HepG2 (cell line): ENCODE measurements around the gene PIF1. TPM values are rescaled to one million over a fixed set of nuclear protein-coding genes. Genes with fewer than 3 reads are reported as not detected.
A peak's percentile ranks its signal among the peaks of the same experiment; 100 is the strongest.

ENCODE experiments used
- ATF1 ChIP-seq: IDR thresholded peaks from 2 replicates; pipeline ENCODE4 v1.6.1; 2016; ENCODE audit warnings: mild to moderate bottlenecking, control low read depth
- ATM ChIP-seq: fragments of 450-650 bp; IDR thresholded peaks from 2 replicates; pipeline ENCODE4 v1.7.1; 2017; ENCODE audit warnings: mild to moderate bottlenecking, borderline replicate concordance
- CBFB ChIP-seq: sonication (generic); formaldehyde crosslinking; IDR thresholded peaks from 2 replicates; pipeline ENCODE4 v1.4.0; 2020; ENCODE audit warnings: missing genetic modification reagents
- GABPB1 ChIP-seq: IDR thresholded peaks from 2 replicates; pipeline ENCODE4 v1.6.1; 2016; ENCODE audit warnings: mild to moderate bottlenecking, missing genetic modification reagents, moderate library complexity, missing compliant biosample characterization
- HES4 ChIP-seq: sonication (generic); formaldehyde crosslinking; IDR thresholded peaks from 2 replicates; pipeline ENCODE4 v1.9.0; 2021; ENCODE audit warnings: mild to moderate bottlenecking, missing genetic modification reagents, borderline replicate concordance
- IRX3 ChIP-seq: sonication (generic); formaldehyde crosslinking; IDR thresholded peaks from 2 replicates; pipeline ENCODE4 v1.8.1; 2023; ENCODE audit warnings: mild to moderate bottlenecking, low read depth, missing genetic modification reagents, borderline replicate concordance
- KLF6 ChIP-seq: IDR thresholded peaks from 2 replicates; pipeline ENCODE4 v1.8.0; 2016; ENCODE audit warnings: missing biosample characterization, missing genetic modification reagents
- NBN ChIP-seq: fragments of 450-650 bp; conservative IDR thresholded peaks from 2 replicates; pipeline ENCODE4 v1.6.1; 2017
- NFKB2 ChIP-seq: sonication (generic); formaldehyde crosslinking; IDR thresholded peaks from 2 replicates; pipeline ENCODE4 v1.4.0; 2020; ENCODE audit warnings: missing genetic modification reagents, borderline replicate concordance
- NR2F1 ChIP-seq, 2 experiments: fragments of 450-650 bp in 1 of 2; formaldehyde crosslinking in 1 of 2; IDR thresholded peaks; 2 replicates each; pipeline versions ENCODE4 v1.5.0 to v1.6.1; 2016 to 2020; ENCODE audit warnings: mild to moderate bottlenecking in 1 of 2, missing compliant biosample characterization in 1 of 2, missing genetic modification reagents in 1 of 2, moderate library complexity in 1 of 2
- PHF21A ChIP-seq: sonication (generic); formaldehyde crosslinking; IDR thresholded peaks from 2 replicates; pipeline ENCODE4 v1.5.0; 2020; ENCODE audit warnings: mild to moderate bottlenecking, missing genetic modification reagents
- POLR2AphosphoS5 ChIP-seq: IDR thresholded peaks from 2 replicates; pipeline ENCODE4 v1.6.1; 2012; ENCODE audit warnings: low read depth, low read length
- REL ChIP-seq: sonication (generic); formaldehyde crosslinking; conservative IDR thresholded peaks from 2 replicates; pipeline ENCODE4 v1.8.0; 2022; ENCODE audit warnings: mild to moderate bottlenecking, missing genetic modification reagents, moderate library complexity
- RFX5 ChIP-seq: IDR thresholded peaks from 2 replicates; pipeline ENCODE4 v1.6.1; 2011; ENCODE audit warnings: low read depth, low read length, improper control_type of control experiment
- RNF2 ChIP-seq: fragments of 450-650 bp; conservative IDR thresholded peaks from 2 replicates; pipeline ENCODE4 v1.6.1; 2016; ENCODE audit warnings: low read depth
- SALL1 ChIP-seq: sonication (generic); formaldehyde crosslinking; IDR thresholded peaks from 2 replicates; pipeline ENCODE4 v1.8.0; 2022; ENCODE audit warnings: mild to moderate bottlenecking, missing genetic modification reagents
- SRF ChIP-seq: IDR thresholded peaks from 2 replicates; pipeline ENCODE4 v1.6.1; 2011; ENCODE audit warnings: mild to moderate bottlenecking, low read depth, low read length, moderate library complexity
- ZNF34 ChIP-seq: sonication (generic); formaldehyde crosslinking; IDR thresholded peaks from 2 replicates; pipeline ENCODE4 v1.4.0; 2020; ENCODE audit warnings: mild to moderate bottlenecking, missing genetic modification reagents, borderline replicate concordance
- ZNF44 ChIP-seq: sonication (generic); formaldehyde crosslinking; IDR thresholded peaks from 2 replicates; pipeline ENCODE4 v1.5.1; 2020; ENCODE audit warnings: mild to moderate bottlenecking, missing genetic modification reagents
- ZNF552 ChIP-seq: sonication (generic); formaldehyde crosslinking; IDR thresholded peaks from 2 replicates; pipeline ENCODE4 v1.9.0; 2022; ENCODE audit warnings: missing genetic modification reagents, mild to moderate bottlenecking, borderline replicate concordance
- ZNF703 ChIP-seq: sonication (generic); formaldehyde crosslinking; IDR thresholded peaks from 2 replicates; pipeline ENCODE4 v1.5.1; 2020; ENCODE audit warnings: missing genetic modification reagents, mild to moderate bottlenecking, moderate library complexity, borderline replicate concordance
- ZNF768 ChIP-seq: sonication (generic); formaldehyde crosslinking; IDR thresholded peaks from 2 replicates; pipeline ENCODE4 v1.4.0; 2020; ENCODE audit warnings: missing genetic modification reagents
- ZNF772 ChIP-seq: sonication (generic); formaldehyde crosslinking; IDR thresholded peaks from 2 replicates; pipeline ENCODE4 v1.5.0; 2020; ENCODE audit warnings: mild to moderate bottlenecking, missing genetic modification reagents
- ZNF83 ChIP-seq: sonication (generic); formaldehyde crosslinking; IDR thresholded peaks from 2 replicates; pipeline ENCODE4 v1.4.0; 2020; ENCODE audit warnings: missing genetic modification reagents, mild to moderate bottlenecking, borderline replicate concordance
- ZSCAN21 ChIP-seq: sonication (generic); formaldehyde crosslinking; IDR thresholded peaks from 2 replicates; pipeline ENCODE4 v1.8.0; 2022; ENCODE audit warnings: mild to moderate bottlenecking, missing genetic modification reagents, moderate library complexity, borderline replicate concordance
- ZSCAN25 ChIP-seq: sonication (generic); formaldehyde crosslinking; IDR thresholded peaks from 2 replicates; pipeline ENCODE4 v1.8.0; 2022; ENCODE audit warnings: mild to moderate bottlenecking, missing genetic modification reagents
- polyA plus RNA-seq, 8 experiments: library from polyadenylated mRNA; depleted of rRNA in 3 of 8; stranded (reverse) in 7 of 8; unstranded in 1 of 8; fragments of >200 nt; fragmentation: Illumina TruSeq in 4 of 8; extraction: Trizol in 4 of 8; gene quantifications; 2 replicates each; pipeline versions ENCODE4 v1.2.1 to v1.2.3, GENCODE V29; 2011 to 2016; ENCODE audit warnings: low read depth in 4 of 8, missing spikeins in 1 of 8, mixed read lengths in 1 of 8; ENCODE audit not compliant: insufficient read depth in 1 of 8
- total RNA-seq, 5 experiments: library from RNA; depleted of rRNA; stranded (reverse); fragments of >200 nt; fragmentation: Illumina TruSeq; extraction: Trizol; gene quantifications; 2 replicates each; pipeline ENCODE4 v1.2.3, GENCODE V29; 2016; ENCODE audit warnings: low read depth in 1 of 5
- TF ChIP-seq, protein P1 (sequence below): sonication (generic); formaldehyde crosslinking; conservative IDR thresholded peaks from 2 replicates; pipeline ENCODE4 v1.8.0; 2022; ENCODE audit warnings: missing genetic modification reagents
- TF ChIP-seq, protein P2 (sequence below): sonication (generic); formaldehyde crosslinking; IDR thresholded peaks from 2 replicates; pipeline ENCODE4 v1.8.0; 2022; ENCODE audit warnings: missing genetic modification reagents, mild to moderate bottlenecking, borderline replicate concordance
- TF ChIP-seq, protein P3 (sequence below): sonication (generic); formaldehyde crosslinking; IDR thresholded peaks from 2 replicates; pipeline ENCODE4 v1.4.0; 2020; ENCODE audit warnings: missing genetic modification reagents
- TF ChIP-seq, protein P4 (sequence below): sonication (generic); formaldehyde crosslinking; conservative IDR thresholded peaks from 2 replicates; pipeline ENCODE4 v1.4.0; 2020; ENCODE audit warnings: missing genetic modification reagents

PIF1 gene
- total and polyA plus RNA-seq, 2 of the 13 experiments (the other 11 are each of a cell fraction or from before 2014, with no cell fraction given): 18.5 to 19.7 TPM

DNA sequence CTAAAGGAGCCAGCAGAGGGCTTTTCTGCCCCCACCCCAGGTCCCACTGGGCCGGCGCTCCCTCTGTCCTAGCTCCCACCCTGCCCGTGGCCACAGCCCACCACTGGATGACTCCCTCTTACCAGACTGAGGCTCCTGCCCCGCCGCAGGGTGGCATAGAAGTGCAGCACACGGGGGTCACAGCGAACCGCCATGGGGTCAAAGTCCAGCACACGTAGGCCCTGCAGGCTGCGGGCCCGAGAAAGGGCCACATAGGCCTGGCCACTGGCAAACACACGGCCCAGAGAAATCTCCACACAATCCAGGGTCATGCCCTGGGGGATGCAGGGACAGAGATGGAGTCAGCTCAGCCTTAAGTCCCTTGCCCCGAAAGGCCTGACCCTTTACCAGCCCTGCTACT, 9.0 kb downstream of the PIF1 start (continued):
- TF ChIP-seq, protein P1, sequence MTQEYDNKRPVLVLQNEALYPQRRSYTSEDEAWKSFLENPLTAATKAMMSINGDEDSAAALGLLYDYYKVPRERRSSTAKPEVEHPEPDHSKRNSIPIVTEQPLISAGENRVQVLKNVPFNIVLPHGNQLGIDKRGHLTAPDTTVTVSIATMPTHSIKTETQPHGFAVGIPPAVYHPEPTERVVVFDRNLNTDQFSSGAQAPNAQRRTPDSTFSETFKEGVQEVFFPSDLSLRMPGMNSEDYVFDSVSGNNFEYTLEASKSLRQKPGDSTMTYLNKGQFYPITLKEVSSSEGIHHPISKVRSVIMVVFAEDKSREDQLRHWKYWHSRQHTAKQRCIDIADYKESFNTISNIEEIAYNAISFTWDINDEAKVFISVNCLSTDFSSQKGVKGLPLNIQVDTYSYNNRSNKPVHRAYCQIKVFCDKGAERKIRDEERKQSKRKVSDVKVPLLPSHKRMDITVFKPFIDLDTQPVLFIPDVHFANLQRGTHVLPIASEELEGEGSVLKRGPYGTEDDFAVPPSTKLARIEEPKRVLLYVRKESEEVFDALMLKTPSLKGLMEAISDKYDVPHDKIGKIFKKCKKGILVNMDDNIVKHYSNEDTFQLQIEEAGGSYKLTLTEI (CRISPR knock-in tag): no peak
- TF ChIP-seq, protein P2, sequence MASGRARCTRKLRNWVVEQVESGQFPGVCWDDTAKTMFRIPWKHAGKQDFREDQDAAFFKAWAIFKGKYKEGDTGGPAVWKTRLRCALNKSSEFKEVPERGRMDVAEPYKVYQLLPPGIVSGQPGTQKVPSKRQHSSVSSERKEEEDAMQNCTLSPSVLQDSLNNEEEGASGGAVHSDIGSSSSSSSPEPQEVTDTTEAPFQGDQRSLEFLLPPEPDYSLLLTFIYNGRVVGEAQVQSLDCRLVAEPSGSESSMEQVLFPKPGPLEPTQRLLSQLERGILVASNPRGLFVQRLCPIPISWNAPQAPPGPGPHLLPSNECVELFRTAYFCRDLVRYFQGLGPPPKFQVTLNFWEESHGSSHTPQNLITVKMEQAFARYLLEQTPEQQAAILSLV (CRISPR knock-in tag): 0 out of 2 replicates have a peak, but pooled peaks have one; percentile 75
- TF ChIP-seq RNF2 (0 out of 2 replicates have a peak, but pooled peaks have one; percentile 56), ZNF34 (CRISPR knock-in tag) (no peak), ZSCAN25 (no peak), ZNF83 (CRISPR knock-in tag) (no peak), ZNF552 (CRISPR knock-in tag) (no peak), ATF1 (CRISPR knock-in tag) (no peak), SALL1 (CRISPR knock-in tag) (peak; percentile 55; the same call in 1 of the 2 replicates), RFX5 (no peak), POLR2AphosphoS5 (no peak), ZNF768 (CRISPR knock-in tag) (peak; percentile 22; the same call in 1 of the 2 replicates), ZNF772 (CRISPR knock-in tag) (no peak), ZSCAN21 (CRISPR knock-in tag) (0 out of 2 replicates have a peak, but pooled peaks have one; percentile 20), HES4 (no peak), ZNF44 (no peak), REL (0 out of 2 replicates have a peak, but pooled peaks have one; percentile 29), NBN (no peak), CBFB (CRISPR knock-in tag) (no peak), PHF21A (peak; percentile 46), KLF6 (no peak), ATM (no peak), ZNF703 (CRISPR knock-in tag) (no peak), NR2F1 (CRISPR knock-in tag; IDR thresholded peaks at IDR 0.05) (peak; percentile 57 to 77; a peak in 3 of 4 replicates), SRF (no peak), NFKB2 (CRISPR knock-in tag) (peak; percentile 43; the same call in 1 of the 2 replicates), IRX3 (CRISPR knock-in tag) (no peak), GABPB1 (peak; percentile 52; the same call in 1 of the 2 replicates)
- TF ChIP-seq, protein P3, sequence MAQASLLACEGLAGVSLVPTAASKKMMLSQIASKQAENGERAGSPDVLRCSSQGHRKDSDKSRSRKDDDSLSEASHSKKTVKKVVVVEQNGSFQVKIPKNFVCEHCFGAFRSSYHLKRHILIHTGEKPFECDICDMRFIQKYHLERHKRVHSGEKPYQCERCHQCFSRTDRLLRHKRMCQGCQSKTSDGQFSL (CRISPR knock-in tag): no peak
- TF ChIP-seq, protein P4, sequence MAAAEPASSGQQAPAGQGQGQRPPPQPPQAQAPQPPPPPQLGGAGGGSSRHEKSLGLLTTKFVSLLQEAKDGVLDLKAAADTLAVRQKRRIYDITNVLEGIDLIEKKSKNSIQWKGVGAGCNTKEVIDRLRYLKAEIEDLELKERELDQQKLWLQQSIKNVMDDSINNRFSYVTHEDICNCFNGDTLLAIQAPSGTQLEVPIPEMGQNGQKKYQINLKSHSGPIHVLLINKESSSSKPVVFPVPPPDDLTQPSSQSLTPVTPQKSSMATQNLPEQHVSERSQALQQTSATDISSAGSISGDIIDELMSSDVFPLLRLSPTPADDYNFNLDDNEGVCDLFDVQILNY (CRISPR knock-in tag): no peak
